HG02763 (cell line): Measurements from ENCODE around the gene PRKCE.
"Not testable (repeated sequence)": the region's sequence is repeated elsewhere in the genome, so short reads cannot be mapped to it uniquely, and the experiment has no call there.

Source experiments
- ATAC-seq: cut with Tn5 transposase; IDR thresholded peaks from one replicate; pipeline ENCODE4 v1.9.1; 2021; ENCODE audit warnings: mild to moderate bottlenecking, moderate library complexity; ENCODE audit not compliant: unreplicated experiment

Gene PRKCE

DNA sequence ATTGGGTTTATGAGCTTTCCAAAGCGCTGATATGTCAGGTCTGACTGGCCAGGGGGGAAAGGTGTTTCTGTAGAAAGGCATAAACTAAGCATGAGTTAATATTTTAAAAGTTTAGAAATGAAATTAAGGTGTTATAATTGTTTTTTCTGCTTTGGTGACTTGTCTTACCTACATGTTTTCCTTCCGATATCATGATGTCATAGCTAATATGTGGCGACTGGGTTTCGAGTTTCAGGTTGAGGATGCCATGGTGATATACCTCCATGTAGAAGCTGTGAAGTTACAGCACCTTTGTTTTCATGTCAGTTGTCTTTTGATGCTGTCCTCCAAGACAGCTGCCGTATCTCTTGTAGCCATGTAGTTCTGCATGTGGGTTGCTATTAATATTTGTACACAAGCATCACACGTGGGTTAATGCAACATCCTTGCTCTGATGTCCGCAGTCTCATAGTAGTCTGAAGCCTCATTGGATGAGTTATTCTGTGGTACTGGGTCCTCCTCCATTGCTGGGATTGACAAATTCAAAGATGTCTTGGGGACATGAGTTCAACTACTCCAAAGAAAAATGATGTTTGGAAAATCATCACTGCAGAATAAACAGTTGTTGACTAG, 230.6 kb downstream of the PRKCE start:
- ATAC-seq = no peak

DNA sequence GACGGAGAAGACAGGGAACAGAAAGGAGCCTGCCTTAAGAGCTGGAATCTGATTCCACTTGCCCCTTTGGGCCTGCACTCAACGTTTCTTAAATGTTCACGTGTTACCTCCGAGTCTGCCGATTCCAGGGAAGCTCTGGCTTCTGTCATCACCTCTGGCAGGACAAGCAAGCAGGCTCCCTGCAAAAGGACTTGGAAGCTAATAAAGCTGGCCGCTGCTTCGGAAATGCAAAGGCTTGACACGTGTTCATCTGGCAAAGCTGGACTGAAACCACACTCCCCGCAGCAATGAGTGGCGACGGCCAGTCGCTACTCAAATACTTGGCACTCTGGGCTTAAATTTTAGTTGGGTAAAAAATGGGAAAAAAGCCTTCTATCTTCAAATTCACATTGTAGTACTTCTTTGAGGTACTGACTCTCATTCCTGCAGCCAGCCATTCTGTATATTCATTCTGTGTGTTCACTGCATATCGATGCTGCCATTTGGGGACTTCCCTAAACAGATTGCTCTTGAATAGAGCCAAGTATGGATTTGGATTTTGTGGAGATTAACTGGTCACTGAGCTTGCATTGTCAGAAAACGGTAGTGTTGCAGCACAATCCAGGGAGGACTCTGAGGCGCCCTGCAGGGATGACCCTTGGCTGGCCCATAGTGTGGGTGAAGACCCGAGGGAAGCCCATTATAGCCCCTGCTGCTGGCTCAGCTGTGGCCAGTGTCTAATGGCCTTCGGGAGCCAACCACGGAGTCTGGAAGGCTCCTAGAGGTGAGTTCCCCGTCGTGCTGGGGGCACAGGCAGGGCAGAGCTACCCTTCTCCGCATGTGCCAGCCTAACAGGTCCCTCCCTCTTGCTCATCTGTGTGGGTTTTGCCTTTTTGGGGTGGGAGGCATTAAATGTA, 231.5 kb downstream of the PRKCE start:
- ATAC-seq = no peak

DNA sequence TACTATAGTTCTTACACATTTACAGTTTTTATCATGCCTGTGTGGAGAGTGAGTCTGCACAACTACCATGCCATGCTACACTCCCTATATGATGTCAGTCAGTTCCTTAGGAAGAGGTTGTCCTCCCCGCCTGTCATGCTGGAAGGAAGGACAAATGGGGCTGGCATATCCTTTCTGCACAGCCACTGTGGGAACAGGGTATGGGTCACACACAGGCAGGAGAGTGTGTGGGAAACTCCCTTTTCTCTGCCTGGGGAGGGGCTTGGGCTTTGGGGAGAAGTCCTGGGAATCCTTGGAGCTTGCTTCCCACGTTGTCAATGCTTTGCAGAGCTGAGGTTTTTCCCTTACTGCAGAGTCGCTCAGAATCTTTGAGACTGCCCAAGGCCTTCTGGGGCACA, 232.1 kb downstream of the PRKCE start:
- ATAC-seq = no peak

DNA sequence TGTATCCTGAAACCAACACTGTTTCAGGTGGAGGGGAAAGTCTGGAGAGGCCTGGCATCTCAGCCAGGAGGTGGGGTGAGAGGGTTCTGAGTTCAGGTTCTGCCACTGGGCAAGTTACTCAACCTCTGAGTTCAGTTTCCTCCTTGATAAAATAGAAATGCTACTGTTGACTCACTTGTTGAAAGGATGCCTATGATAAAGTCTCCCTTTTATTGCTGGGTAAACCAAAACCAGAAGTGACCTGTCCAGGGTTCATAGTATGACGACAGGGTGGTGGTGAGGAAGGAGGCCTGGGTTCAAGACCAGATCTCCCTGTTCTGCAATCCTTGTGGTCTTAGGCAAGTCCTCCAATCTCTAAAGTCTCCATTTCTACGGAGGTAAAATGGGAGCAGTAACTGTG, 232.7 kb downstream of the PRKCE start:
- no peak for ATAC-seq

DNA sequence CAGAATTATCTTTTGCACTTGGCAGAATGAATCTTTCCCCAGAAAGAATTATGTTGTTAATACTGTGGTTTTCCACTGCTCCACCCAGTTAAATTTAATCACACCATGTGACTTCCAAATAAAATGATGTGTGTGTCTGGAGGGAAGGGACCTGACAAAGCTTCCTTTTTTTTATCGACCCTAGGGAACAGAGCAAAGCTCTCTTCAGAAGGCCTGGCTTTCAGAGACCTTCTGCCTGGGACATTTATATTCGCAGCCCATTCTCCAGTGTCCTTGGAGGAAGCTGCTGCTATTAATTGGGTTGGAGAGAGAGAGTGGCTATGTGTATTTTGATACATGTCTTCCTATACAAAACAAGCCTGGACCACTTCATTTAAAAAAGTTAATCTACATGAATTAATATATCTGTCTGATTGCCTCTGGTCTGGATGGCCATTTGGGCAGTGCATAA, 233.7 kb downstream of the PRKCE start:
- no peak for ATAC-seq

DNA sequence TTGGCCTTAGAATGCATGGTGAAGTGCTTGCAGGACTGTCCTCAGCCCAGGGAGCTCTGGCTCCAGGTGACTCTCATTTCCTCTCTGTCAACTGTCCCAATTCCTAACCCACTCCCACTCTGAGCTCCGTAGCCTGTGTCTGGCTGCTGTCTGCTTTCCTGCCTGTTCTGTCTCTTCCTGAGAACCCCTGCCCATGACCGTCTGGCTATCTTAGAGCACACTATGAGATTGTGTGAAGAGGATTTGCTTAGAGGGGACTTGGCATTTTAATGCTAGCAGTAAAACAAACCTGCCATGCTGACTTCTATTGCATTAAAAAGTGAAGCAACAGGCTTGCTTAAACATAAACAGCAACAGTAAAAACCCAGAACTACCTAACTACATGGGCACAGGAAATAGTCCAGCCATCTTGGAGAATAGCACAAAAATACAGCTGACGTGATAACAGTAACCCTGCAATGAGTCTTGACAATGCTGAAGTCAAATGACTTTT, 234.7 kb downstream of the PRKCE start:
- ATAC-seq = no peak

DNA sequence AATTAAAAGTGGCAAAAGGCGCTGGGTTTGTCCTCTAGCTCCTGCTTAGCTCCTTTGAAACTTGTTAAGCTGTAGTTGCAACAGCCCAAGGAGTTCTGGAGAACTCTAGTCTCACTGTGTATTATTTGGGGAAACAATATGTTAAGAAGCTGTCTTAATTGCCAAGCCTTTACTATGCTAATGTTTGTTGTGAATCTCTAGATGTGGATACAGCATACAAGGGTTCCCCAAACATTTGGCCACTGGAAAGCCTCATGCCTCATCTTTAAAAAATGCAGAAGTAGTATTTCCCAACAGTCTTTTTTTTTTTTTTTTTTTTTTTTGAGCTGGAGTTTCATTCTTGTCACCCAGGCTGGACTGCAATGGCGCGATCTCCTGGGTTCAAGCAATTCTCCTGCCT, 236.7 kb downstream of the PRKCE start:
- no peak for ATAC-seq

DNA sequence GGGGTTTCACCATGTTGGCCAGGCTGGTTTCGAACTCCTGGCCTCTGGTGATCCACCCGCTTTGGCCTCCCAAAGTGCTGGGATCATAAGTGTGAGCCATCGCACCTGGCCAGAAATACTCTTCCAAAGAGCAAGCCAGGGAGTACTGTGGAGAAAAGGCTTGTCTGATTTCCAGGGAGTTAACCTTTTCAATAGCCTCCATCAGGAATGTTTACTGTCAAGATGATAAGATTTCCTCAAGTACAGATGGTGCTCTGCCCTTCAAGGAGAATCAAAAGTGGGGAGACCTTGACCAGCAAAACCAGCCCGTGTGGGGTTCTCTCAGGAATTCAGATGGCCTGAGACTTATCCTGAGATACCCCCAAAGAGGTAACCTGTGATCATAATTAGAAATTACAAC, 237.2 kb downstream of the PRKCE start:
- ATAC-seq = no peak

DNA sequence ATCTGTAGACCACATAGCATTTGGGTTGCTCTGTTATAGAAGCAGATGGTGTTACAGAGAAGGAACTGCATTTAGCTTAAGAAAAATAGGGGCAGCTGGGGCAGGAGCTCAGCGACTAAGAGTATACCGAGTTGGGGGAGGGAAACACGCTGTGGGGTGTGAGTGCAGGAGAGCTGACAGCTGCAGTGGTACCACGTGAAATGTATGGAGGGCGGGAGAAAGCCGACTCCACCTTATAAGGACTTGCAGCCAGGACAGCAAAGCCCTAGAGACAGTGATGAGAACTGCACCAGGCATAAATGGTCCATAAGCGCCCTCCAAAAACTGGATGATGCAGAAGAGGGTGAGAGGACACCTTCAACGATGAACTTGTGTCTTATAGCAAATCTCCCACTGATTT, 237.6 kb downstream of the PRKCE start:
- peak; percentile 64 for ATAC-seq

DNA sequence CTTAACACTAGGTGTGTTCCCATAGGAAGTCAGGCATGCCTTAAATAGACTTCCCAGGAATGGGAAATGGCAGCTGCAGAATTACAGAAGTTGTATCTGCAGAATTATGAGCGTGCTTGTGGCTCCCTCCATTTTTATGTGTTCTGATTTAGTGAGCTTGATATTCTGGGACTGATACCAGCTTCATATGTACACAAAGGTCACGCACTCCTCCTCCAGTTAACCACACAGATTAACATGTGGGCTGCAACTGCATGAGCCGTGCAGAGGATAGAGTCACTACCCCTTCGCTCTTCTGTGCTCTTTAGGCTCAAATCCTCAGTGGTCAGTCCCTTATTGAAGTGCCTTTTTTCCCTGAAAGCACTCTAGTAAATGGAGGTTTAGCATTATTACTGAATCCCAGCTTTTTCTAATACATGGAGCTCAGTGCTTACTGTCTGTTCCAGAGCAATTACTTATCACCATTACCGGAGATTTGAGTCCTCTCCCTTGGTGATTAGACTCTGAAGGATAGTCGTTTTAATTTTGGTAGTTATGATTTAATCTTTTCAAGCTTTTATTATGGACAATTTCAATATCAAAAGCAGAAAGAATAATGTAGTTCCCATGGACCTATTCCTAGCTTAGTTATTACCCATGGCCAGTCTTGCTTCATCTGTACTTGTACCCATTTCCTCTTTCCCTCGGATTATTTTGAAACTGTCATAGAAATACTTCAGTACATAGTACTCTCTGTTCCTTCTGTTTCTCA, 238.3 kb downstream of the PRKCE start:
- no peak for ATAC-seq

DNA sequence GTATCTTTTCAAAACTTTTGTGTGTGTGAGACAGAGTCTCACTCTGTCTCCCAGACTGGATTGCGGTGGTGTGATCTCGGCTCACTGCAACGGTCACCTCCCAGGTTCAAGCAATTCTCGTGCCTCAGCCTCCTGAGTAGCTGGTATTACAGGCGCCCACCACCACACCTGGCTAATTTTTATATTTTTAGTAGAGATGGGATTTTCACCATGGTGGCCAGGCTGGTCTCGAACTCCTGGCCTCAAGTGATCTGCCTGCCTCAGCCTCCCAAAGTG, 238.8 kb downstream of the PRKCE start:
- not testable (repeated sequence) for ATAC-seq

DNA sequence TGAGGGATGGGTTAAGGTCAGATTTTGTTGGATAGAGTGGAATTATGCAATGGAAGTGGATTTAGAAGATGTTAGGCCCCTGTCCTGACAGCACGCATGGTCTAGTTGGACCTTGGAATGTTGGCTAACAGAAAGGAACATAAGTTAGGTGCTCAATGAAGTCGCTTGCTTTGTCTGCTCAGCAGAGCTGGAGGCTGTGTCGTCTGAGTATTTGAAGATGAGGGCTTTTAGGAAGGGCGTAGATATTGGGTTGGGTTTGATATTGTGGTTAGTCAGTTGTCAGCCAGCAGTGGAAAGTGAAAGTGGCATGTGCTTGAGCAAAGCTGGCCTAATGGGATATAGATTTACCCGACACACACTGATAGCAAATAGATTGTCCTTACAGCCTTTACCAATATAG, 239.3 kb downstream of the PRKCE start:
- ATAC-seq = no peak

DNA sequence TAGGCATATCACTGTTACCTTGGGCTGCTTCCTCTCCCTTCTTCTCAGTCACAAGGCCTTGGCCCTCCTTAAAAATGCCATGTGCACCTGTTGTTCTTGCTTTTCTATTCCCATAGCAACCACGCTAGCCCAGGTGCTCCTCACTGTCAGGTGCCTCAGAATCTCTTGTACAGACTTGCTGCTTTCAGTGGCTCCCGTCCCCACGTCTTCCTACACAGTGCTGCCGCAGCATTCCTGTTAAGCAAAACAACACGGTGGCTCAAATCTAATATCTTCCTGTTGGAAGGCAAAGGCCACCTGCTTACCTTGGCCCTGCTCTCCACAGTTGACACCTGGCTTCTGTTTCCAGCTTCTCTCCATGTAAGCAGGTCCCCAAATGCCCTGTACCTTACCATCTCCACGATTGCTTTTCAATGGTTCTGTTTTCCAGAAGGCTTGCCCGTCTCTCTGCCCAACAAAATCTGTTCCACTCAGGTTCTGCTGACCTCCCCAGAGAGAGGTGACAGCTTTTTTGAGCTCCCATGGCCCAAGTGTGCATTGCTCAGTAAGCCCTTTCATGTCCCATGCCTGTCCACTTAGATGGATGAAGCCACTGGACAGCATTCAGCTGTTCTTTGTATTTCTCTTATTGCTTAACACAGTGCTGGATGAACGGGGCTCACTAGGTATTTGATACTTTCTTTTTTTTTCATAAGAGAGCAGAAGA, 240.4 kb downstream of the PRKCE start:
- no peak for ATAC-seq

DNA sequence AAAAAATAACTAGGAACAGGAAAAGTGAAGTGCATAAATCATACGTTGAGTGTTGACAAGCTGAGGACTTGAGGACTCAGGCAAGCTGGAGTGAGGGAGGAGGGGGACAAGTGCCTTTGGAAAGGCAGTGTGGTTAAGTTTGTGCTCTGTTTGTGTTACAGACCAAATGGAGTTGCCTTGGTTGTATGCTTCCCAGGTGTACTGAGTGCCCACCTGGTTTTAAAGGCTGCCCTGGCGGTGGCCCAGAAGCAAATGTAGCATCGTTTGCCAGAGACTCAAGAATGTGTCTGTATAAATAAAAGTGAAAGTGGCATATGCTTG, 240.9 kb downstream of the PRKCE start:
- no peak for ATAC-seq

DNA sequence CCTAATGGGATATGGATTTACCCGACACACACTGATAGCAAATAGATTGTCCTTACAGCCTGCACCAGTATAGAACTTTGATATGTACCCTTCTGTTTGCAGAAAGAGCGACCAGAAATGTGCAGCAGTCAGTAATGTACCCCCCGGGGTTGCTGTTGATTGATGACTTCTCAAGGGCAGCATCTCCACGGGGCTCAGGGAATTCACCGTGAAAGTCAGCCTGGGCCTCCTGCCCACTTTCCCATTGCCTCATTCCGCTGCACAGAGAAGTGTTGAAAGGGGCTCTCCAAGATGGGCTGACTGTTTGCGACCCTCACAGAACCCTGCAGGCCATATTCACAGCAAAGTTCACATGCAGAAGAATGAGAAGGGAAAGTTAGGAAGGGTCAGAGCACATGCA, 241.3 kb downstream of the PRKCE start:
- ATAC-seq = no peak

DNA sequence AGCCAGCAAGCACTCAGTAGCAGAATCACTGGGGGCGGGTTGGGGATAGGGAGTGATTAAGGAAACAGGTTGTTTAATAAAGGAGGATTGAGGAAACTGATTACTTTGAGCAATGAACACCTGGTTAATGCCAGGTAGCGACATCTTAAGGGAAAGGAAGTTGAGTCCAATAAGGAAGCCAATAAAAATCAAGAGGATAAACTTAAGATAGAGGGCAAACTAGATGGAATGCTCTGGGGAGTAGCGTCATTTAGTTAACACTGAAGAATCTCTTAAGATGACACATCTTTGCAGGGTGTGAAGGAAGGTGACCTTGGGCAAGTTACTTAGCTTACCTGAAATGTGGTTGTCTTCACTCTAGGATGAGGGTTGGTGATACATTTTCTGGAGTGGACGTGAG, 242.7 kb downstream of the PRKCE start:
- no peak for ATAC-seq

DNA sequence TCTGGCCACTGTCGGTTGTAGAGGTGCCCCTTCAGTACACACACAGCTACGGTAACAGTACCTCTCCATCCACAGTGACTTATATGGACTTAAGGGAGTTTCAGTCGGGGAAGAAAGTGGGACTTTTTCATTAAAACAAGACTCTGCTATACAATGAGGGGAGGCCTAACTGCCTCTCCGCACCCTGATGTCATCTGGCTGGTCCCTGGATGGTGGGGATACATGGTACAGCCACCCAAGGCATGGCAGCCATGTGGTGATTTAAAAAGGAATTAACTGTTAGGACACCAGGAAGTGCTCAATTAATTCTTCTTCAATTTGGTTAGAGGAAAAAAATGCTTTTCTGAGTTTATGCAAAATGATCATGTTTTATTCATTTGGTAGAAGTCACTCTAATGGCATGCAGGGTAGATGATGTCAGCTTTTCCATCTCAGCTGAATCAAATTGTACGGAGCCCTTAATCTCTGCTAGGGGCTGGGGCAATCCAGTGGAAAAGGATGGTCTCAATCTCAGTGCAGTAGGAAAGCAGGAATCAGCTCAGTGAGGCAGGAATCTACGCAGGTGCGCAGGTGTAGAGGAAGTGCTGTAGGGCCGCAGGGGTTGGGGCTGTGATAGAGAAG, 243.9 kb downstream of the PRKCE start:
- no peak for ATAC-seq

DNA sequence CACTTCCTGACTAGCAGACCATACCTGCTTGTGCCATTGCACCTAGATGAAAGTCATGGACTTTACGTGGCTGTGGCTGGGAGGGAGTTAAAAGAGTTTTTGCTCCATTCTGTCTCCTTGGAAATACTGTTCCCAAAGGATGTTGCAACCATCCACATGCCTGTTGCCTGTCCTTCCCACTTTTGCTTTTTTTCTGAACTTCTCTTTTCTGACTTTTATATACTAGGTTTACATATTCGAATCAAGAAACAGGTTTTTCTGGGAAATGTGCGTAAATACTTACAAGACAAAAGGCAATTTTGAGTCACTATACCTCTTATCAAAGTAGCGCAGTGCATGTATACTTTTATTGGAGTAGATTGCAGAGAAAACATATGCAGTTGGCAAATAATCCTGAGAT, 244.8 kb downstream of the PRKCE start:
- ATAC-seq = no peak

DNA sequence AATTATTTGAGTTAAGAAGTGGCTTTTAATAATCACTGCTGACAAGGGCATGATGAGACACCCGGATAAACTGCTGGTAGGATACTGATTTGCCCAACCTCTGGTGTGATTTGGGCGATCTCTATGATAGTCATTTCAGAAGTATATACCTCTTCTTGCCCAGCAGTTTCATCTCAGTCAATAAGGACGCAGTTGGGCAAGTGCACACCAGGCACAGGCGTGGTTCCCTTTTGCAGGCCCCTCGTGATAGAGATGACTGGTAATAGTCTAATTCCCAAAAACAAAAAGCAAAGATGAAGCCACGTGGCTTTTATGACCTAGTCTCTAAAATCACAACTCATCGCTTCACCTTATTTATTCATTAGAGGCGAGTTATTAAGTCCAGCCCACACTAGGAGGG, 246.4 kb downstream of the PRKCE start:
- no peak for ATAC-seq

DNA sequence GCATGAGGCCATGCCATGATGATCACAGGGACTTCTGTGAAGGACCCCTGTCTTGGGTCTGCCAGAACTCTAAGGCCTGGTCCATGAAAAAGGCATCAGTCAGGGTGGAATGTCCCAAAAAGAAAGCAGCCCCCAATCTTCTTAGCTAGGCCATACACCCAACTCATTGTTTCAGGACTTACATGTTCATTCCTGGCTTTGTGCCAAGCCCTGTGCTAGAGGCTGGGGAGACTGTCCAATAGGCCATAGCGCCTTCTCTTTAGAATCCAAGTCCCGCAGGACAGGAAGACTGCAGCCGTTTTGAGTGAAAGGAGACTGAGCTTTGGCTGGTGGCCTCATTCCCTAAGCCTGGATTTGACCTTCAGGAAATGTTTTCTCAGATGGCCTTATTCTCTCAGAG, 247.3 kb downstream of the PRKCE start:
- ATAC-seq = no peak

DNA sequence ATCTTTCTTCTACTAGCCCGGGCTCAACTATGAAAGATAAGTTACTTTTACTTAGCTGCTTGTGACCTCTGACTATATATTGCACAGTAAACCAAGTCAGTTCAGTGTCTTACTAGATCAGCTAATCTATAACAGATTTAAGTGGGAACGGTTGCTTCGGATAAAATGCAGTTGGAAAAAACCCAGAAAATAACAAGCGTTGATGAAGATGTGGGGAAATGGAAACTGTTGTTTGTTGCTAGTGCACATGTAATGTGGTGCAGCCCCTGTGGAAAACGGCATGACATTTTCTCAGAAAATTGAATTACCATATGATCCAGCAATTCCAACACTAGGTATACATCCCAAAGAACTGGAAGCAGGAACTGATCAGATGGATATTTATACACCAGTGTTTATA, 248.5 kb downstream of the PRKCE start:
- no peak for ATAC-seq
